GM21447 (cell line): ENCODE data around the gene RNU5B-1.

ENCODE experiments used
- ATAC-seq: cut with Tn5 transposase; IDR thresholded peaks from one replicate; pipeline ENCODE4 v1.9.1; 2021; ENCODE audit not compliant: unreplicated experiment

Gene RNU5B-1

DNA sequence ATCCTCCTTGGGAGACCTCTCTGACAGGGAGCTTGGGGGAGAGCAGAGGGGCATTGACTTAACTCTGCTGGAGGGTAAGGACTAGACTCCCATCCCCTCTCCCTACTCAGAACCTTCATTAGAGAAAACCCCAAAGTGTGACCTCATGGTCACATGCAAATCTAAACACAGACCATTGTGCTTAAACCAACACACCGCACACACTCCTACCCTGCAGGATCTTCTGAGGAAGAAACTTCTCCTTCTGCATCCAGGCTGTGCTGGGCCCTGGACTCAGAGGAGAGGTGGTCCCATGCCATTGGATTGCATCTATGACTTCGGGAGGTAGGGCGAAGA lies 17.0 kb upstream of the RNU5B-1 start:
- ATAC-seq, result no peak

GRCh38 chr15:65289261-65289854 lies 15.1 kb upstream of the RNU5B-1 start:
- ATAC-seq, result no peak

DNA sequence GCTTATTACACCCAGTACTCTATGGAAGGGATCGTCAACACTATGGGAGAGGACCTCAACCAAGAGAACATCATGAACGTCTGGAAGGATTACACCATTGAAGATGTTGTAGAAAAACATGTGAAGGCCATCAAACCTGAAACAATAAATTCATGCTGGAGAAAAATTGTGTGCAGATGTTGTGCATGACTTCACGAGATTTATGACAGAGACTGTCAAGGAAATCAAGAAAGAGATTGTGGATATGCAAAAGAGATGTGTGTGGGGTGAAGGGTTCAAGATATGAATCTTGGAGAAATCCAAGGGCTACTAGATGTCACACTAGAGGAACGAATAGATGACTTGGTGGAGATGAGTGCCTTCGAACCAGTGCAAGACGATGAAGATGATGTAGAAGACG lies 14.2 kb upstream of the RNU5B-1 start:
- no peak for ATAC-seq

DNA sequence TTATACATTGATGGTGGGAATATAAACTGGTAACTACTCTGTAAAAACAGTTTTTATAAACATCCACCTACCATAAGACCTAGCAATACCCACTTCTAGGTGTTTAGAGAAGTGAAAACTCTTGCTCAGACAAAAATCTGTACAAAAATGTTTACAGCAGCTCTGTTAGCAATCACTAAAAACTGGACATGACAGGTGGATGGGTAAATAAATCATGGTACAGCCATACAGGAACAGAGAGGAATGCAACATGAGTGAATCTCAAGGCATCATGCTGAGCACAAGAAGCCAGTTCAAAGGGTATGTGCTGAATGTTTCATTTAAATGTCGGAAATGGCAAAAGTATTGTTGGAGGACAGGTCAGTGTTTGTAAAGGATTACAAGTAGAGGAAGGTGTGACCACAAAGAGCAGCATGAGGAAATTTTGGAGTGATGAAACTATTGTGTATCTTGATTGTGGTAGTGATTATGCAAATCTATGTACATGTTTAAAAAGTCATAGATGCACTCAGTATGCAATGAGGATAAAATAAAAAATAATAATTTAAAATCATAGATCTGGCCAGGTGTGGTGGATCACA lies 11.4 kb upstream of the RNU5B-1 start:
- no peak for ATAC-seq

DNA sequence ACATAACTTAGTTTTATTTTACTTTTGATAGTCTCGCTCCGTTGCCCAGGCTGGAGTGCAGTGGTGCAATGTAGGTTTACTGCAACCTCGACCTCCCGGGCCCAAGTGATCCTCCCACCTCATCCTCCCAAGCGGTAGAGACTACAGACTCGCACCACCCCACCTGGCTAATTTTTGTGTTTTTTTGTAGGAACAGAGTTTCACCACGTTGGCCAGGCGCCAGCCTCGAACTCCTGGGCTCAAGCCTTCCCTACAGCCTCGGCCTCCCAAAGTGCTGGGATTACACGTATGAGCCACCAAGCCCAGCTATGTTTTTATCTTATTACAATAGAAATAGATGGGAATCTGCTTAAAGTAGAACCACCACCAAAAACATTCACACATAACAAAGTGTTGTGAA lies 5.7 kb upstream of the RNU5B-1 start:
- ATAC-seq, result no peak

DNA sequence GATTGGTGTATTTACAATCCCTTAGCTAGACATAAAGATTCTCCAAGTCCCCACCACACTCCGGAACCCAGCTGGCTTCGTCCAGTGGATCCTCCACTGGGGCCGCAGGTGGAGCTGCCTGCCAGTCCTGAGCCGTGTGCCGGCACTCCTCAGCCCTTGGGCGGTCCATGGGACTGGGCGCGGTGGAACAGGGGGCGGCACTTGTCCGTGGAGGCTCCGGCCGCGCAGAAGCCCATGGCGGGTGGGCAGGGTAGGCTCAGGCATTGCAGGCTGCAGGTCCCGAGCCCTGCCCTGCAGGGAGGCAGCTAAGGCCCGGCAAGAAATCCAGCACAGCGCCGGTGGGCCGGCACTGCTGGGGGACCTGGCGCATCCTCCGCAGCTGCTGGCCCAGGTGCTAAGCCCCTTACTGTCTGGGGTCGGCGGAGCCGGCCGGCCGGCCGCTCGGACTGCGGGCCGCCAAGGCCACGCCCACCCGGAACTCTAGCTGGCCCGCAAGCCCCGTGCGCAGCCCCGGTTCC lies 3.5 kb upstream of the RNU5B-1 start:
- no peak for ATAC-seq

DNA sequence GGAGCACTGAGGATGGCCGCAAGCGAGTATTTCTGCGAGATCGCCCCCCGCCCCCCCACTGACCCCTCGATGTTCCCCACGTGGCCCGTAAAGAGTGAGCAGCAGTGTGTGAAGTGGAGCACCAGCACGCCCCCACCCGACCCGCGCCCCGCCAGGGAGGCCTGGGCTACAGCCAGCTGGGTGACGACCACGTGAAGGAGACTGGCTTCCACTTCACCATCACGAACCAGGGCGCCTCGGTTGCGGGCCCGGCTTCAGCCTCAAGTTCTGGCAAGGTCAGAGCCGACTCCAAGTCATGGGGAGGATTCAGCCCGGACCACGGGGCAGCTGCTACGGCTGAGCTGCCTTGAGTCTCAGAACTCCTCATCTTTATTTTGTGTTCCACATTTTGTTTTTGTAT lies 2.4 kb upstream of the RNU5B-1 start:
- no peak for ATAC-seq

DNA sequence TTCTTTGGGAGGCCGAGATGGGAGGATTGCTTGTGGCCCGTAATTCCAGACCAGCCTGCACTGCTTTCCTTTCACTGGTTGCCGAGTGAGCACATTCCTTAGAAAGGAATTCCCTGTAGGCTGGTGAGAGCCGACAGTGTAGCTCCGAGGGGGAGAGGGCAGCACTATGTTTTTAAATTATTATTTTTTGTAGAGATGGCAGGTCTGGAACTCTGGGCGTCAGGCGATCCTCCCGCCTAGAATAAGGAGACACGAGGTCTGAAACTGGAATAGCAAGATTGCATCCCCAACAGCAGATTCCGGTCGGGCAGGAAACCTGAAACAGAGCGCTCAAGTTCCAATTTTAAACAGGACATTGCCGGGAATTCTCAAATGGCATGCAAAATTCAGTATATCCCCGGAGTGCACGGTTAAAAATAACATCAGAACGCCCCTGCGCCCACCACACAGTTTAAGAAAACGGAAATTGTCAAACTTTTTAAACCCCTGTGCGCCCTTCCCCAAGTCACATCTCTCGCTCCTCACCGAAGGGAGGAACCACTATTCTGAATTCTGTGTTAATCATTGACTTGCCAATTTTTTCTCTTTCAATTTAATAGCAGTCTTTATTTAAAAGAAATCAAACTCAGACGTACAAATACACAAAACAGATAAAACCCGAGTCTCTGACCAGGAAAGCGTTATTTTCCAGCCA lies 643 bp upstream of the RNU5B-1 start:
- peak; percentile 21 for ATAC-seq

DNA sequence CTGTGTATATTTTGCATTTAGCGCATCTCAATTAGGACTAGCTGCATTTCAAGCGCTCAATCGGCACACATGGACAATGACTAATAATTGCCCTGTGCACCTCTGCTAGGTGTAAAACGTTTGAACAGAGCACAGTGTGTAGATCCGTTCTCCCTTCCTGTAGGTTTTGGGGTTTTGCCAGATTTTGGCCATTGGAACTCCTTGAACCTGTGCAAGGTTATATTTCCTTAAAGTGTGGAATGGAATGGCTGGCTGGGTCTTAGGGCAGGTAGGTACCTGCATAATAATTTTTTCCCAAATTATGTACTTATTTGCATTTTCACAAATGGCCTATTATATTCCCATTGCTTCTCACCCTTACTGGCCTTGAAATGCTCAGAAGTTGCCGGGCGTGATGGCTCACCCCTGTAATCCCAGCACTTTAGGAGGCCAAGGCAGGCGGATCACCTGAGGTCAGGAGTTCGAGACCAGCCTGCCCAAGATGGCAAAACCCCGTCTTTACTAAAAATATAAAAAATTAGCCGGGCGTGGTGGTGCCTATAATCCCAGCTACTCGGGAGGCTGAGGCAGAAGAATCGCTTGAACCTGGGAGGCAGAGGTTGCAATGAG lies 777 bp downstream of the RNU5B-1 start:
- peak; percentile 28 for ATAC-seq

GRCh38 chr15:65305776-65306175 lies 1.3 kb downstream of the RNU5B-1 start:
- ATAC-seq, result no peak

DNA sequence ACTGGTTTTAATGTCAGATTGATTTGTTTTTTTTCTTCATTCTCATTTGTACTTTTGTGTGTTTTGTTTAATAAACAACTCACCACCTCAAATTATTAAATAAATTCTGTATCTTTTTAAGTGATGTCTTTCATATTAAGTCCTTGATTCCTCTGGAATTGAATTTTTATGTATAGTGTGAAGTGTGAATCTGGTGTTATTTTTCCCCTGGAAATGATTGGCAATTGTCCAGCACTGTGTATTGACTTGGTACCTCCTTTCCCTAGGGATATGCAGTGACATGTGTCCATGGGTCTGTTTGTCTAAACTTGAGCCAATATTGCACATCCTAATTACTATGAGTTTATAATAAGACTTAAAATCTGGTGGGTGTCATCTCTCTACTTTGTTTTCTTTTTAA lies 2.1 kb downstream of the RNU5B-1 start:
- no peak for ATAC-seq

GRCh38 chr15:65307978-65308377 lies 3.5 kb downstream of the RNU5B-1 start:
- ATAC-seq, result no peak

DNA sequence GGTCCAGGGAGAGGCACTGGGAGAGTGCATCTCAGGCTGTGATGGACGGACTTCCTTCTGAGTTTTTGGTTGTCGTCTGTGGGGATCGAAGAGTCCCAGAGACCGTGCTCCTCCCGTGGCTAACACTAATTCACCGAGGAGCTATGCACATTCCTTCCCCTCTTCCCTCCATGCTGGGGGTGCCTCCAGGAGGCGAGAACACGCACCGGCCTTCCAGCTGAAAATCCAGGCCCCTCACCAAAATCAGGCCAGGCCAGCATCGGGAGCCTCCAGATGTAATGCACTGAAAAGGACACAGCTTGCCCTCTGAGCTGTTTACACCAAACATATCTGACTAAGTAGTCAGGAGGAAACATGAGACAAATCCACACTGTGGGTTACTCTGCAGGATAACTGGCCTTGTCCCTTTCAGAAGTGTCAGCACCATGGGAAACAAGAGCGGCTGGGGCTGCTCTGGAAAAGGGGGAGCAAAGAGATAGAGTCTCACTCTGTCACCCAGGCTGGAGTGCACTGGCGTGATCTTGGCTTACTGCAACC lies 5.5 kb downstream of the RNU5B-1 start:
- ATAC-seq, result no peak

DNA sequence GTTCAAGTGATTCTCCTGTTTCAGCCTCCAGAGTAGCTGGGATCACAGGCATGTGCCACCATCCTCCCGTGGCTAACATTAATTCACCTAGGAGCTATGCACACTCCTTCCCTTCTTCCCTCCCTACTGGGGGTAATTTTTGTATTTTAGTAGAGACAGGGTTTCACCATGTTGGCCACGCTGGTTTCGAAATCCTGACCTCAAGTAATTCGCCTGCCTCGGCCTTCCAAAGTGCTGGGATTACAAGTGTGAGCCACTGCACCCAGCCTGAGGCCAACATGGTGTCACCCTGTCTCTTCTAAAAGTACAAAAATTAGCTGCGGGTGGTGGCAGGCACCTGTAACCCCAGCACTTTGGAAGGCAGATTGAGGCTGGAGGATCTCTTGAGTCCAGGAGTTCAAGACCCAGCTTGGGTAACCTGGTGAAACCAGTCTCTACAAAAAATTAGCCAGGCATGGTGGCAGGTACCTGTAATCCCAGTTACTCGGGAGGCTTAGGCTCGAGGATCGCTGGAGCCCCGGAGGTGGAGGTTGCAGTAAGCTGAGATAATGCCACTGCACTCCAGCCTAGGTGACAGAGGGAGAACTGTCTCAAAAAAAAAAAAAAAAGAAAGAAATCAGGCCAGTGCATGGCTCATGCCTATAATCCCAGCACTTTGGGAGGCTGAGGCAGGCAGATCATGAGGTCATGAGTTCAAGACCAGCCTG lies 6.1 kb downstream of the RNU5B-1 start:
- no peak for ATAC-seq

- ATAC-seq, result no peak
These were observed 7.3 kb downstream of the RNU5B-1 start for GRCh38 chr15:65311760-65312159.

DNA sequence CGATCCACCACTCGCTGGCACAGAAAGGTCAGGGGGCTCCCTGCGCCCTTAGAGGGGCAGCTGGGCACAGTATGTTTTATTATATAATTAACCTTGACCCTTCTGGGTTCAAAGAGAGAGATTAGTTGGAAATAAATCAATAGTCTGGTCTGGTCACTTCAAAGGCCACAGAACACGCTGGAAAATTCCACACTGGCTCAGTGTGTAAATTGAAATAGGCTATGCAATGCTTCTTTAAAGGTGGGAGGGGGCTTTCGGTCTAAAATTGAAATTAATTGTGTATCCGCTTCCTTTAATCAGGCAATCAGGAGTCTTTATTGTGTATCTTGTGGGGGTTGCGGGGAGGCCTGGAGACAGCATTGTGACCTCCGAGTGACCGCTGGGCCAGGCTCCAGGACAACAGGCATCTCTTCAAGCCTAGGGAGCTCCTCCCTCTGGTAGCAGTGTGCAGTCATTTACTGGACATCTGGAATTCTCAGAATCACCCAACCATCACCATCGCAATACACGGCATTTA lies 8.0 kb downstream of the RNU5B-1 start:
- ATAC-seq, result no peak

DNA sequence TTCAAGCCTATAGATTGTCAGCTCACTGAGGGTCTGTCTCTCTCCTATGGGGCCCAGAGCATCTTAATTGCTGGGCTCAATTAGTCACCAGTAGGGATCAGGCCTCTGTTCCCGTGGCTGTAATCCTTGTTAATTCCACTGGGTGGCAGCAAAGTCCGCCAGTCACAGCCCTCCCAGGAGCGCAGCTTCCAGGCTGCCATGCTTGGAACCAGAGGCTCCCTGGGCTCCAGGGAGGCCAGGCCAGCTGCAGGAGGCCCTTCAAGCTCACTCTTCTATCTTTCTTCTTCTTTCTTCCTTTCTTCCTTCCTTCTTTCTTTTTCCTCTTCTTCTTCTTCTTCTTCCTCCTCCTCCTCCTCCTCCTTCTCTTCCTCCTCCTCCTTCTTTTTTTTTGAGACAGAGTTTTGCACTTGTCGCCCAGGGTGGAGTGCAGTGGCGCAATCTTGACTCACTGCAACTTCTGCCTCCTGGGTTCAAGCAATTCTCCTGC lies 14.4 kb downstream of the RNU5B-1 start:
- ATAC-seq, result peak; percentile 61

DNA sequence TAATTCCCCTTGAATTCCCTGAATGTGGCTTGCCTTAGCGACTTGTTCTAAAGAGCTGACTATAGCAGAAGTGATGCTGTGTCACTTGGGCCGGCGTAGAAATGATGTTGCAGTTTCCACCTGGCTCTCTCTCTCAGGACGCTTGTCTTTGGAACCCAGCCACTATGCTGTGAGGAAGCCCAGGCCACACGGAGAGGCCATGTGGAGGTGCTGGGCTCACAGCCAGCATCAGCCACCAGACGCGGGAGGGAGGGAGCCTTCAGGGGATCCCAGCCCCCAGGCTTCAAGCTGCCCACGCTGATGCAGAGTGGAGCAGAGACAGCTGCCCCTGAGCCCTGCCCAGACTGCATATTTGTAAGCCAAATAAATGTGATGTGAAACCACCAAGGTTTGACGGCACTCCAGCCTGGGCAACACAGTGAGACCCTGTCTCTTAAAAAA lies 18.6 kb downstream of the RNU5B-1 start:
- ATAC-seq, result no peak

DNA sequence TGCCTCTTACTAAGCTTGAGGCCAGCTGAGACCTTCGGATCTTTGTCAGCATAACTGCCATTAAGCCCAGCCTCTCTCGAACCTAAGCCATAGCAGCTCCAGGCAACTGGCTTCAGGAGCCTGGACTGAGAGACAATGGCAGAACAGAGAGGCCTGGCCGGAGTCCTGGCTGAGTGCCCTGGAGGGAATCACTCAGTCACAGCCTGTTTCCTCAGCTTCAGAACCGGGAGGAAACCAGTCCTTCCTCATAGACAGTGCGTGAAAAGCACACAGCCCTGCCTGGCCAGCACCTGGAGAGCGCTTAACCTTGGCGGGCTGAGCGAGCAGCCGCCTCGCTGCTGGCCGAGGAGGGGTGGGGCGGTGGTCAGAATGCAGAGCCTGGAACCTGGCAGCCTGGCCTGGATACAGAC lies 21.6 kb downstream of the RNU5B-1 start:
- ATAC-seq, result no peak

GRCh38 chr15:65326818-65327217 lies 22.3 kb downstream of the RNU5B-1 start:
- no peak for ATAC-seq
